Esophagus squamous epithelium (tissue), 5 donors: Measurements from ENCODE around the gene JPH2. TPM values are rescaled to one million over a fixed set of nuclear protein-coding genes. Genes with fewer than 3 reads are reported as not detected.
"Not testable (repeated sequence)": the region's sequence is repeated elsewhere in the genome, so short reads cannot be mapped to it uniquely, and the experiment has no call there.

Experiments
- DNase-seq: peaks from one replicate; lab custom pipeline; 2025; lab: John Stamatoyannopoulos, UW
- H3K27ac ChIP-seq, 4 donors: fragments of 200-600 bp; sonication (generic); one replicate each; pipeline ENCODE4 v1.5.1; 2016 to 2019; ENCODE audit warnings: mild to moderate bottlenecking in 1 of 4
- H3K27me3 ChIP-seq, 4 donors: fragments of 200-600 bp; sonication (generic); 1 replicate in 3 of 4; 2 replicates in 1 of 4; pipeline versions ENCODE4 v1.5.1 to v1.6.0; 2017 to 2021; ENCODE audit warnings: antibody characterized with exemption in 1 of 4
- H3K36me3 ChIP-seq, 3 donors: fragments of 200-600 bp; sonication (generic); one replicate each; pipeline ENCODE4 v1.5.1; 2016 to 2019
- H3K4me1 ChIP-seq, 3 donors: fragments of 200-600 bp; sonication (generic); one replicate each; pipeline ENCODE4 v1.5.1; 2017 to 2019
- H3K4me3 ChIP-seq, 4 donors: fragments of 200-600 bp; sonication (generic); 1 replicate in 3 of 4; 2 replicates in 1 of 4; pipeline ENCODE4 v1.5.1; 2016 to 2019; ENCODE audit warnings: mild to moderate bottlenecking in 2 of 4, moderate library complexity in 1 of 4
- H3K9me3 ChIP-seq, 3 donors: fragments of 200-600 bp; sonication (generic); one replicate each; pipeline ENCODE4 v1.5.1; 2016 to 2019
- POLR2A ChIP-seq, 4 donors: fragments of 450-650 bp; IDR thresholded peaks; one replicate each; pipeline ENCODE4 v1.6.1; 2017; ENCODE audit warnings: antibody characterized with exemption in 4 of 4, mild to moderate bottlenecking in 4 of 4, moderate library complexity in 3 of 4
- WGBS, 2 donors: methylation state at CpG; one replicate each; pipeline ENCODE4 v1.1.5; 2018; 5-methylcytosine and 5-hydroxymethylcytosine counted together
- intact Hi-C: fragments of 100-400 bp; cut with DNase I; formaldehyde crosslinking; loops from one replicate; pipeline ENCODE4 v1.15.0; 2022
- total RNA-seq, 4 donors: library from RNA; depleted of rRNA; stranded (reverse); fragments of >200 nt; gene quantifications; one replicate each; pipeline ENCODE4 v1.1.0, GENCODE V29; 2016
- TF ChIP-seq, protein P1 (sequence below), 6 experiments: fragments of 450-650 bp in 4 of 6; fragments of 200-600 bp in 2 of 6; sonication (generic) in 2 of 6; IDR thresholded peaks; one replicate each; pipeline ENCODE4 v1.5.1; 2016 to 2019; ENCODE audit warnings: antibody characterized with exemption in 6 of 6, mild to moderate bottlenecking in 4 of 6, moderate library complexity in 4 of 6
- donor health status: DM: yes; HTN: yes; CAD: no.

JPH2 gene
- total RNA-seq, 4 donors from 2014 or later, result 2.4 to 32.0 (median 6.8) TPM

DNA sequence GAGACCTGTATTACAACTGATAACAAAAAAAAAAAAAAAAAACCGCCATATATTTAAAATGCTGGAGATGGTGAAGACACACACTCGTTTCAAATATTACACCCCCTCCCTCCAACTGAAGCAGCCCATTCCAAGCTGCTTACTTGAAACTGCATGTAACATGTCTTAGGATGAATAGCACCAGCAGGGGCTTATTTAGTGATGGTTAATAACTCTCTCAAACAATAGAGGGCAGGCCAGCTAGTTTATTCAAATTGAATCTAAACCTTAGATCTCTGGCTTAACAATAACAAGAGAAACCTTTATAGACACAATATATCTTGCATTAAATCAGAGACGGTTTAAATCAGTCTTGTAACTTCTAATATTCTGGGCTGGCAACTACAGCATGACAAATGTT, 9.3 kb upstream of the JPH2 start:
- H3K4me3 ChIP-seq, result no peak overlapping the region
- TF ChIP-seq POLR2A (IDR thresholded peaks at IDR 0.05), result no peak
- TF ChIP-seq, protein P1, sequence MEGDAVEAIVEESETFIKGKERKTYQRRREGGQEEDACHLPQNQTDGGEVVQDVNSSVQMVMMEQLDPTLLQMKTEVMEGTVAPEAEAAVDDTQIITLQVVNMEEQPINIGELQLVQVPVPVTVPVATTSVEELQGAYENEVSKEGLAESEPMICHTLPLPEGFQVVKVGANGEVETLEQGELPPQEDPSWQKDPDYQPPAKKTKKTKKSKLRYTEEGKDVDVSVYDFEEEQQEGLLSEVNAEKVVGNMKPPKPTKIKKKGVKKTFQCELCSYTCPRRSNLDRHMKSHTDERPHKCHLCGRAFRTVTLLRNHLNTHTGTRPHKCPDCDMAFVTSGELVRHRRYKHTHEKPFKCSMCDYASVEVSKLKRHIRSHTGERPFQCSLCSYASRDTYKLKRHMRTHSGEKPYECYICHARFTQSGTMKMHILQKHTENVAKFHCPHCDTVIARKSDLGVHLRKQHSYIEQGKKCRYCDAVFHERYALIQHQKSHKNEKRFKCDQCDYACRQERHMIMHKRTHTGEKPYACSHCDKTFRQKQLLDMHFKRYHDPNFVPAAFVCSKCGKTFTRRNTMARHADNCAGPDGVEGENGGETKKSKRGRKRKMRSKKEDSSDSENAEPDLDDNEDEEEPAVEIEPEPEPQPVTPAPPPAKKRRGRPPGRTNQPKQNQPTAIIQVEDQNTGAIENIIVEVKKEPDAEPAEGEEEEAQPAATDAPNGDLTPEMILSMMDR (IDR thresholded peaks at IDR 0.05), result no peak
- H3K27me3 ChIP-seq, result no peaks in the 10 kb centered on the region
- no peaks in the 10 kb centered on the region for H3K9me3 ChIP-seq
- H3K36me3 ChIP-seq, result peaks cover 18 to 58% (median 21%) of the 10 kb centered on the region in 3 donors
- H3K4me1 ChIP-seq, result peaks cover 0 to 7% (median 0%) of the 10 kb centered on the region in 3 donors
- no peak for DNase-seq
- 44 to 58% methylated on average over 3 of the region's 3 CpGs for WGBS, 2 donors
- H3K27ac ChIP-seq, result no peak overlapping the region
- intact Hi-C loops, result no loop called here

- Histone ChIP-seq H3K4me1 (no peaks in the 10 kb centered on the region), H3K4me3 (no peak overlapping the region), H3K27me3 (no peaks in the 10 kb centered on the region), H3K36me3 (peaks cover 15 to 52% (median 18%) of the 10 kb centered on the region in 3 donors), H3K27ac (no peak overlapping the region), H3K9me3 (no peaks in the 10 kb centered on the region)
- DNase-seq, result no peak
- 84 to 92% methylated on average over 1 of the region's 1 CpG for WGBS, 2 donors
- intact Hi-C loops, result no loop called here
- TF ChIP-seq, protein P1 (IDR thresholded peaks at IDR 0.05), result no peak
- TF ChIP-seq POLR2A (IDR thresholded peaks at IDR 0.05), result no peak
Measured at GRCh38 chr20:44195605-44196004, 8.6 kb upstream of the JPH2 start.

GRCh38 chr20:44193801-44194200, 6.8 kb upstream of the JPH2 start:
- H3K27ac ChIP-seq, result no peak overlapping the region
- H3K27me3 ChIP-seq, result no peaks in the 10 kb centered on the region
- TF ChIP-seq, protein P1 (IDR thresholded peaks at IDR 0.05), result no peak
- TF ChIP-seq POLR2A (IDR thresholded peaks at IDR 0.05), result no peak
- H3K9me3 ChIP-seq, result no peaks in the 10 kb centered on the region
- intact Hi-C loops, result loop anchor here (5.0 kb wide), 1 partner anchor 76 kb away; no protein-coding TSS in a partner anchor
- H3K36me3 ChIP-seq, result peaks cover 12 to 34% (median 15%) of the 10 kb centered on the region in 3 donors
- 48 to 73% methylated on average over 2 of the region's 2 CpGs for WGBS, 2 donors
- H3K4me1 ChIP-seq, result peaks cover 0 to 9% (median 0%) of the 10 kb centered on the region in 3 donors
- no peak overlapping the region for H3K4me3 ChIP-seq
- no peak for DNase-seq

DNA sequence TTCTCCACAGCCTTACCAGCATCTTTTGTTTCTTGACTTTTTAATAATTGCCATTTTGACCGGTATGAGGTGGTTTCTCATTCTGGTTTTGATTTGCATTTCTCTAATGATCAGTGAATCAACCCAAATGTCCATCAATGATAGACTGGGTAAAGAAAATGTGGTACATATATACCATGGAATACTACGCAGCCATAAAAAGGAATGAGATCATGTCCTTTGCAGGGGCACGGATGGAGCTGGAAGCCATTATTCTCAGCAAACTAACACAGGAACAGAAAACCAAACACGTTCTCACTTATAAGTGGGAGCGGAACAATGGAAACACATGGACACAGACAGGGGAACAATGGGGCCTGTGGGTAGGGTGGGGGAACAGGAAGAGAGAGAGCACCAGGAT, 4.7 kb upstream of the JPH2 start:
- Histone ChIP-seq H3K27me3 (peaks cover 0 to 14% (median 0%) of the 10 kb centered on the region in 4 donors), H3K4me1 (peaks cover 12 to 31% (median 14%) of the 10 kb centered on the region in 3 donors), H3K36me3 (peaks cover 2 to 12% (median 4%) of the 10 kb centered on the region in 3 donors)
- H3K27ac ChIP-seq, H3K9me3 ChIP-seq, H3K4me3 ChIP-seq, DNase-seq: not testable (repeated sequence)
- 86% methylated on average over 5 of the region's 5 CpGs for WGBS, 2 donors
- intact Hi-C loops, result loop anchor here (5.0 kb wide), 1 partner anchor 74 kb away; no protein-coding TSS in a partner anchor

DNA sequence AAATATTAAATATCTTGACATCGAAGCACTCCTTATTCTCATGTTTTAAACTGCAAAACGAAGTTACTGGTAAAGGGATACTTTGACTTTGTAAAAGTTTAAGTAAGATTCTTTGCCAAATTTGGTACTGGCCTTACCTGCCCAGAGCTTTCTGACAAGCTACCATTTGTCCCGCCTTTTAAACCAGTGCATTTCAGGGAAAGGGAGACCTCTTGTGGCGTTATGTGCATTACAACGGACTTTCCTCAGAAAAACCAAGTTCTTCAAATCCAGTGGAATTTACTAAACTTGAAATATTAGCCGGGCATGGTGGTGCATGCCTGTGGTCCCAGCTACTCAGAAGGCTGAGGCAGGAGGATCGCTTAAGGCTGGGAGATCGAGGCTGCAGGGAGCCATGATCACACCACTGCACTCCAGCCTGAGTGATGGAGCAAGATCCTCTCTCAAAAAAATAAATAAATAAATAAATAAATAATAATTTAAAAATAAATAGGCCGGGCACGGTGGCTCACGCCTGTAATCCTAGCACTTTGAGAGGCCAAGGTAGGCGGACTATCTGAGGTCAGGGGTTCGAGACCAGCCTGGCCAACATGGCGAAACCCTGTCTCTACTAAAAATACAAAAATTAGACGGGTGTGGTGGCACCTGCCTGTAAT, 3.3 kb upstream of the JPH2 start:
- intact Hi-C loops, result loop anchor here (5.0 kb wide), 1 partner anchor 73 kb away; no protein-coding TSS in a partner anchor
- not testable (repeated sequence) for H3K27ac ChIP-seq, DNase-seq, H3K4me3 ChIP-seq, H3K36me3 ChIP-seq, H3K9me3 ChIP-seq
- H3K27me3 ChIP-seq, result peaks cover 0 to 22% (median 0%) of the 10 kb centered on the region in 4 donors
- TF ChIP-seq, protein P1 (IDR thresholded peaks at IDR 0.05), result peak; percentile 63 to 85 (median 78)
- 20 to 24% methylated on average over 15 of the region's 15 CpGs for WGBS, 2 donors
- peaks cover 13 to 36% (median 14%) of the 10 kb centered on the region in 3 donors for H3K4me1 ChIP-seq
